Measurements from ENCODE around the gene ROCK2. TPM values are rescaled to one million over a fixed set of nuclear protein-coding genes. Genes with fewer than 3 reads are reported as not detected.
A peak's percentile ranks its signal among the peaks of the same experiment; 100 is the strongest.

The ROCK2 gene
- total and polyA plus RNA-seq, 9 of the 15 experiments (the other 6 are each of a cell fraction or from before 2014, with no cell fraction given): 4.9 to 30.6 (median 14.3) TPM

GRCh38 chr2:11290211-11290610 lies 54.2 kb downstream of the ROCK2 start:
- in situ Hi-C loops (cut with MboI) (no loop called here), intact Hi-C loops (cut with micrococcal nuclease) (no loop called here)
- no peaks in the 10 kb centered on the region for H4K20me1 ChIP-seq (replicated peaks; ENCODE audit: control insufficient read depth, insufficient read depth, low read length)
- no peak for FAIRE-seq
- H2AFZ ChIP-seq (ENCODE audit: low read depth, low read length): no peak overlapping the region
- no peak overlapping the region for H3K4me3 ChIP-seq
- ChIA-PET POLR2A (no interaction called here), CTCF (ENCODE audit: low intra/inter-chr PET ratio) (interaction anchor here (0.5 kb wide), 1 partner anchor 178 kb away, joined by 4 read pairs; no protein-coding TSS in a partner anchor)
- no peak overlapping the region for H3K27ac ChIP-seq (ENCODE audit: extremely low read depth, low read depth, low read length)
- H3K4me2 ChIP-seq (ENCODE audit: insufficient read depth, low read length): no peak overlapping the region
- H3K9me1 ChIP-seq (ENCODE audit: control insufficient read depth, insufficient read depth, low read length): no peaks in the 10 kb centered on the region
- peaks cover 76% of the 10 kb centered on the region for H3K79me2 ChIP-seq (ENCODE audit: control insufficient read depth, insufficient read depth, low read length)
- peaks cover 0 to 5% of the 10 kb centered on the region in 2 experiments; a peak in 1 of 5 replicates for H3K4me1 ChIP-seq (replicated peaks in 1 of 2; ENCODE audit: control insufficient read depth in 2 of 2, insufficient read depth in 2 of 2, low read length in 2 of 2)
- H3K36me3 ChIP-seq (ENCODE audit: control insufficient read depth, insufficient read depth, low read length): peaks cover 8% of the 10 kb centered on the region; the same call in 2 of the 3 replicates
- BruUV-seq (replicated peaks): no TSS peak
- WGBS (ENCODE audit: insufficient coverage, low coverage, missing lambda C conversion rate): 58% methylated on average over 3 of the region's 3 CpGs
- H3K9me3 ChIP-seq (replicated peaks; ENCODE audit: control insufficient read depth, insufficient read depth, low read depth, low read length): no peaks in the 10 kb centered on the region
- no peak overlapping the region for H3K9ac ChIP-seq (ENCODE audit: insufficient read depth in 1 of 2, low read depth in 2 of 2, low read length in 2 of 2)
- H3K27me3 ChIP-seq (ENCODE audit: control insufficient read depth in 2 of 2, insufficient read depth in 2 of 2, low read length in 2 of 2): no peaks in the 10 kb centered on the region
- no peak for DNase-seq (ENCODE audit: extremely low read depth in 1 of 4, low spot score in 3 of 4)
- ATAC-seq: no peak
- TF ChIP-seq E2F6 (IDR thresholded peaks at IDR 0.05; ENCODE audit: borderline replicate concordance in 1 of 2, extremely low read depth in 1 of 2, insufficient read depth in 1 of 2, insufficient read length in 1 of 2, low read depth in 1 of 2, low read length in 1 of 2, poor library complexity in 1 of 2, severe bottlenecking in 1 of 2) (no peak), VEZF1 (CRISPR knock-in tag; IDR thresholded peaks at IDR 0.05) (no peak), RBM25 (IDR thresholded peaks at IDR 0.05; ENCODE audit: low read depth, low read length, severe bottlenecking) (peak; percentile 20), ZNF121 (CRISPR knock-in tag; conservative IDR thresholded peaks at IDR 0.05) (peak; percentile 79), TBL1XR1 (IDR thresholded peaks at IDR 0.05; ENCODE audit: low read length in 2 of 2) (no peak), ZNF76 (CRISPR knock-in tag; IDR thresholded peaks at IDR 0.05; ENCODE audit: borderline replicate concordance) (no peak), JUNB (CRISPR knock-in tag; conservative IDR thresholded peaks at IDR 0.05) (no peak), ZNF282 (CRISPR knock-in tag; IDR thresholded peaks at IDR 0.05) (no peak), TCF7L2 (IDR thresholded peaks at IDR 0.05; ENCODE audit: low read depth, low read length) (no peak), TARDBP (IDR thresholded peaks at IDR 0.05) (no peak), ZNF699 (CRISPR knock-in tag; IDR thresholded peaks at IDR 0.05; ENCODE audit: insufficient replicate concordance) (no peak), SNRNP70 (optimal IDR thresholded peaks at IDR 0.05; ENCODE audit: low read depth, low read length) (no peak), ZNF311 (CRISPR knock-in tag; IDR thresholded peaks at IDR 0.05) (no peak), EP300 (IDR thresholded peaks at IDR 0.05; ENCODE audit: low read length) (no peak), ZSCAN32 (CRISPR knock-in tag; IDR thresholded peaks at IDR 0.05) (no peak), ZFP36 (IDR thresholded peaks at IDR 0.05; ENCODE audit: low read depth, low read length, partially characterized antibody) (no peak), ZNF586 (CRISPR knock-in tag; conservative IDR thresholded peaks at IDR 0.05) (no peak)
- TF ChIP-seq, protein P1, sequence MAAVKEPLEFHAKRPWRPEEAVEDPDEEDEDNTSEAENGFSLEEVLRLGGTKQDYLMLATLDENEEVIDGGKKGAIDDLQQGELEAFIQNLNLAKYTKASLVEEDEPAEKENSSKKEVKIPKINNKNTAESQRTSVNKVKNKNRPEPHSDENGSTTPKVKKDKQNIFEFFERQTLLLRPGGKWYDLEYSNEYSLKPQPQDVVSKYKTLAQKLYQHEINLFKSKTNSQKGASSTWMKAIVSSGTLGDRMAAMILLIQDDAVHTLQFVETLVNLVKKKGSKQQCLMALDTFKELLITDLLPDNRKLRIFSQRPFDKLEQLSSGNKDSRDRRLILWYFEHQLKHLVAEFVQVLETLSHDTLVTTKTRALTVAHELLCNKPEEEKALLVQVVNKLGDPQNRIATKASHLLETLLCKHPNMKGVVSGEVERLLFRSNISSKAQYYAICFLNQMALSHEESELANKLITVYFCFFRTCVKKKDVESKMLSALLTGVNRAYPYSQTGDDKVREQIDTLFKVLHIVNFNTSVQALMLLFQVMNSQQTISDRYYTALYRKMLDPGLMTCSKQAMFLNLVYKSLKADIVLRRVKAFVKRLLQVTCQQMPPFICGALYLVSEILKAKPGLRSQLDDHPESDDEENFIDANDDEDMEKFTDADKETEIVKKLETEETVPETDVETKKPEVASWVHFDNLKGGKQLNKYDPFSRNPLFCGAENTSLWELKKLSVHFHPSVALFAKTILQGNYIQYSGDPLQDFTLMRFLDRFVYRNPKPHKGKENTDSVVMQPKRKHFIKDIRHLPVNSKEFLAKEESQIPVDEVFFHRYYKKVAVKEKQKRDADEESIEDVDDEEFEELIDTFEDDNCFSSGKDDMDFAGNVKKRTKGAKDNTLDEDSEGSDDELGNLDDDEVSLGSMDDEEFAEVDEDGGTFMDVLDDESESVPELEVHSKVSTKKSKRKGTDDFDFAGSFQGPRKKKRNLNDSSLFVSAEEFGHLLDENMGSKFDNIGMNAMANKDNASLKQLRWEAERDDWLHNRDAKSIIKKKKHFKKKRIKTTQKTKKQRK (IDR thresholded peaks at IDR 0.05; ENCODE audit: borderline replicate concordance, low read depth, low read length): no peak
